ENCODE measurements around the gene CCL28.
A peak's percentile ranks its signal among the peaks of the same experiment; 100 is the strongest.
"Not testable (repeated sequence)": the region's sequence is repeated elsewhere in the genome, so short reads cannot be mapped to it uniquely, and the experiment has no call there.

Gene CCL28

GRCh38 chr5:43409809-43410271 lies 2.4 kb downstream of the CCL28 start:
- no peak for DNase-seq

GRCh38 chr5:43402524-43403066 lies 9.6 kb downstream of the CCL28 start:
- DNase-seq: peak; percentile 27

- DNase-seq: peak; percentile 45
Observed at GRCh38 chr5:43401827-43402226, 10.4 kb downstream of the CCL28 start.

GRCh38 chr5:43400082-43400481 lies 12.1 kb downstream of the CCL28 start:
- DNase-seq: no peak

- peak; percentile 26 for DNase-seq
Observed at GRCh38 chr5:43396762-43397304, 15.4 kb downstream of the CCL28 start.

DNA sequence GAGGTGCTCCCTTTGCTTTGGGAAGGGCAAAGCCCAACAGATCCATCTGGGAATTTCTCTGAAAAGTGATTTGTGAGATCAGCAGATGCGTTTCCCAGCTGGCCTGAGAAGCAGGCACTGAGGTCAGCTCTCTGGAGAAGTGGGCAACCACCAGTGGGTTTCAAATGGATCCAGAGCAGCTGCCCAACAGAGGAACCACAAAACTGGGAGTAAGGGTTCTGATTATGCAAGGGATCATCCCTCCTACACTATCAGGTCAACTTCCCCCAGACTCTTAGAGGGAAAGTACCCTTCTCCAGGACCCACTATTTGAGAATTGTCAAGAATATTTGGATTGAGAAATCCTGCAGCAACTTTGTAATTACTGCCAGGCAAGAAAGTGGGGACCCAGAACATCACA lies 21.7 kb downstream of the CCL28 start:
- DNase-seq: no peak

DNA sequence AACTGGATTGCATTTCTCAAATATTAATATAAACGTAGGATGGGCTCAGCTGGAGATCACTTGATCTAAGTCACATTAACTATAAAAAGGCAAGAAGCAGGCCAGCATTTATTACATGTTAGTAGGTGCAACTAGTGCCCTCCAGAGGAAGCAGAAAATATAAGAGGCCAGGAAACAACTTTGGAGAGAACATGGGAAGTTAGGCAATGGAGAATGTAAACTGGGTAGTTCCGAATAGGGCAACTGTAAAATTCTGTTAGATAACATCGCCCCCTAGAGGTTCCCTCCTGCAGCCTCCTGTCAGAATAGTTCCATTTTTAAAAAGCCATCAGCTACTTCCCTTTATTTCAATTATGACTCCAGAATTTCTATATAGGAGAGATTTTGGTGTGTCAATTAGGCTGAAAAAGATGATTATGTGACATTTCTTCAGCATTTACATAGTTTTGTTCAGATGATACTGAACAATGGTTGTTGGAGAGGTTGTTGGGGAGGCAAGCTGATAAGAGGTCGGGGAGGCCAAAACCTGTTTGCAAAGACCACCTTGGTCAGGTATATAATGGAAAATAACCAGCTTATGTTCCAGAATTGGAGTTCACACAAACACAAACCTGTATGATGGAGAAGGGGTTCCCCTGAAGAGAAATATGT lies 22.4 kb downstream of the CCL28 start:
- peak; percentile 79 for DNase-seq

GRCh38 chr5:43386960-43387362 lies 25.2 kb downstream of the CCL28 start:
- DNase-seq: no peak

GRCh38 chr5:43376496-43377140 lies 35.6 kb downstream of the CCL28 start:
- DNase-seq: no peak

DNA sequence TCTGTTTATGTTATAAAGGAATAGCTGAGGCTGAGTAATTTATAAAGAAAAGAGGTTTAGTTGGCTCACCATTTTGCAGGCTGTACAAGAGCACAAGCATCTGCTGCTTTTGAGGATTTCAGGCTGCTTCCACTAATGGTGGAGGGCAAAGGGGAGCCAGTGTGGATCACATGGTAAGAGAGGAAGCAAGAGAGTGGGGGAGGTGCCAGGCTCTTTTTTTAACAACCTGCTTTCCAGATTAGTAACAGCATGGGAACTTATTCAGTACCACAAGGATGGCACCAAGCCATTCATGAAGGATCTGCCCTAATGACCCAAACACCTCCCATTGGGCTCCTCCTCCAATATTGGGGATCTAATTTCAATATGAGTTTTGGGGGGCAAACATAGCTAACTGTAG lies 40.4 kb downstream of the CCL28 start:
- no peak for DNase-seq

DNA sequence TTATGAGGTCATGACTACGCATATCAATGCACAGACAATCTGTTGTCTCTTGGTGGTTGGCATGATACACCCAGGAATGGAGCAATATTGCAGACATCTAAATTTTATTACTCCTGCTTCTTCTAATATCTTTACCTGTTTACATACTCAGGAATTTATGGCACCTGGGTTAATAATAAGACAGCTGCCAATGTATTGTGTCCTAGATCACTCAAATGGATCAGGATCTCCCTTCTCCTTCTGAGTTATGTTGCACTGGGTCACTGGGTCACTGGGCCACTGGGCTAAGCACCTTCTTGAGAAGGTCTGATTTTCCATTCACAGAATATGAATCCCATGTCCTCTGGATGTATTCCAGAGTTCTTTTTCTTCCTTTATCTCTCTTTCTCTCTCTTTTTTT lies 41.8 kb downstream of the CCL28 start:
- DNase-seq: no peak

- DNase-seq: no peak
Observed at GRCh38 chr5:43369651-43370050, 42.5 kb downstream of the CCL28 start.

DNA sequence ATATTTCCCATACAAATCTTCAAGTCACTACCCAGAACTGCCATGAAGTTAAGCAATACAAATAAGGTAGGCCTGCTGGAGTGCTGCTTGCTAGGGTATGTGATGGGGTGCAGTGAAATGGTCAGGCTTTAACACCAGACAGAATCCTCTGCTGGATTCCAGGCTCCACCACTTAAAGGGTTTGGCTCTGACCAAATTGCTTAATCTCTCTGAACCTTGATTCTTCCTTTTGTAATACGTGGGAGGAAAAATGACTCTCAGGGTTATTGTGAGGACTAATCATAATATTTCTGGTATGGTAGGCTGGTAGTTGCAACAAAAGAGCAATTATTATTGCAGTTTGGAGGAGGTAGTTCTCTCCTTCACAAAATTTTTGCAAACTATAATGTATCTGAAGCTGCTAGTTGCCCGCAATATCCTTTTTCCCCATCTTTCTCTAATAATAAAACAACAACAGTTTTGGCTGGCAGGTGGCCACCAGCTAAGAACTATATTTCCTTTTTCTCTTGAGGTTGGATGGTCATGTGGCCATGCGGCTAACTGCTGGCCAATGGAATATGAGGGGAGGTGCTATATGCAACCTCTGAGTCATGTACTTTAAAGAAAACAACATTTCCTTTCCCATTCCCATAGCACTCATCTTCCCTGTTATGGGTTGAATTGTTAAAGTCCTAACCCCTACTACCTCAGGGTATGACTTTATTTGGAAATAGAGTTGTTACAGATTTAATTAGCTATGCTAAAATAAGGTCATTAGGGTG lies 44.1 kb downstream of the CCL28 start:
- DNase-seq: no peak

DNA sequence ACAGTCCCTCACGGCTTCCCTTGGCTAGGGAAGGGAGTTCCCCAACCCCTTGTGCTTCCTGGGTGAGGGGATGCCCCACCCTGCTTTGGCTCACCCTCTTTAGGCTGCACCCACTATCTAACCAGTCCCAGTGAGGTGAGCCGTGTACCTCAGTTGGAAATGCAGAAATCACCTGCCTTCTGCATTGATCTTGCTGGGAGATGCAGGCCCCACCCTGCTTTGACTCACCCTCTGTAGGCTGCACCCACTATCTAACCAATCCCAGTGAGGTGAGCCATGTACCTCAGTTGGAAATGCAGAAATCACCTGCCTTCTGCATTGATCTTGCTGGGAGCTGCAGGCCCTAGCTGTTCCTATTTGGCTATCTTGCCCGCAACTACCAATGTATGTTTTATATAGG lies 44.7 kb downstream of the CCL28 start:
- no peak for DNase-seq

DNA sequence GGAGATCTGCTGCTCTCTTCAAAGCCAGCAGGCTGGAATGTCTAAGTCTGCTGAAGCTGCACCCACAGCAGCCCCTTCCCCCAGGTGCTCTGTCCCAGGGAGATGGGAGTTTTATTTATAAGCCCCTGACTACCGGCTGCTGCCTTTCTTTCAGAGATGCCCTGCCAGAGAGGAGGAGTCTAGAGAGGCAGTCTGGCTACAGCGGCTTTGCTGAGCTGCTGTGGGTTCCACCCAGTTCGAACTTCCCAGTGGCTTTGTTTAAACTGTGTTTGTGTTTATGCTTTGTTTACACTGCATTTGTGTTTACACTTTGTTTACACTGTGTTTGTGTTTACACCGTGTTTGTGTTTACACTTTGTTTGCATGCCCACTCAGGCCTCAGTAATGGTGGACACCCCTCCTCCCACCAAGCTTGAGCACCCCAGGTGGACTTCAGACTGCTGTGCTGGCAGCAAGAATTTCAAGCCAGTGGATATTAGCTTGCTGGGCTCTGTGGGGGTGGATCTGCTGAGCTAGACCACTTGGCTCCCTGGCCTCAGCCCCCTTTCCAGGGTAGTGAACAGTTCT lies 45.4 kb downstream of the CCL28 start:
- DNase-seq: not testable (repeated sequence)

DNA sequence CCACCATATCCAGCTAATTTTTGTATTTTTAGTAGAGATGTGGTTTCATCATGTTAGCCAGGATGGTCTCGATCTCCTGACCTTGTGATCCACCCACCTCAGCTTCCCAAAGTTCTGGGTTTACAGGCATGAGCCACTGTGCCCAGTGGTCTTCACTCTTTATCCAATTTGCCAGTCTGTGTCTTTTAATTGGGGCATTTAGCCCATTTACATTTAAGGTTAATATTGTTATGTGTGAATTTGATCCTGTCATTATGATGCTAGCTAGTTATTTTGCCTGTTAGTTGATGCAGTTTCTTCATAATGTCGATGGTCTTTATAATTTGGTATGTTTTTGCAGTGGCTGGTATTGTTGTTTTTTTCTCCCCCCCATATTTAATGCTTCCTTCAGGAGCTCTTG lies 47.0 kb downstream of the CCL28 start:
- DNase-seq: not testable (repeated sequence)

- DNase-seq: no peak
Observed at GRCh38 chr5:43363445-43364152, 48.6 kb downstream of the CCL28 start.

- no peak for DNase-seq
Observed at GRCh38 chr5:43362725-43363435, 49.3 kb downstream of the CCL28 start.

GRCh38 chr5:43358726-43359125 lies 53.5 kb downstream of the CCL28 start:
- DNase-seq: no peak

- DNase-seq: no peak
Observed at GRCh38 chr5:43358301-43358700, 53.9 kb downstream of the CCL28 start.

GRCh38 chr5:43357878-43358281 lies 54.3 kb downstream of the CCL28 start:
- no peak for DNase-seq

GRCh38 chr5:43357067-43357466 lies 55.1 kb downstream of the CCL28 start:
- DNase-seq: no peak

All from RPMI8226 (cell line).